ENCODE results near the gene MTMR1. TPM values are rescaled to one million over a fixed set of nuclear protein-coding genes. Genes with fewer than 3 reads are reported as not detected.

The MTMR1 gene
- 11.6 to 17.8 TPM (median 16.7 TPM) in 5 replicates for total RNA-seq (2022; extraction: Qiagen RNA extraction; ENCODE audit: low read depth)

DNA sequence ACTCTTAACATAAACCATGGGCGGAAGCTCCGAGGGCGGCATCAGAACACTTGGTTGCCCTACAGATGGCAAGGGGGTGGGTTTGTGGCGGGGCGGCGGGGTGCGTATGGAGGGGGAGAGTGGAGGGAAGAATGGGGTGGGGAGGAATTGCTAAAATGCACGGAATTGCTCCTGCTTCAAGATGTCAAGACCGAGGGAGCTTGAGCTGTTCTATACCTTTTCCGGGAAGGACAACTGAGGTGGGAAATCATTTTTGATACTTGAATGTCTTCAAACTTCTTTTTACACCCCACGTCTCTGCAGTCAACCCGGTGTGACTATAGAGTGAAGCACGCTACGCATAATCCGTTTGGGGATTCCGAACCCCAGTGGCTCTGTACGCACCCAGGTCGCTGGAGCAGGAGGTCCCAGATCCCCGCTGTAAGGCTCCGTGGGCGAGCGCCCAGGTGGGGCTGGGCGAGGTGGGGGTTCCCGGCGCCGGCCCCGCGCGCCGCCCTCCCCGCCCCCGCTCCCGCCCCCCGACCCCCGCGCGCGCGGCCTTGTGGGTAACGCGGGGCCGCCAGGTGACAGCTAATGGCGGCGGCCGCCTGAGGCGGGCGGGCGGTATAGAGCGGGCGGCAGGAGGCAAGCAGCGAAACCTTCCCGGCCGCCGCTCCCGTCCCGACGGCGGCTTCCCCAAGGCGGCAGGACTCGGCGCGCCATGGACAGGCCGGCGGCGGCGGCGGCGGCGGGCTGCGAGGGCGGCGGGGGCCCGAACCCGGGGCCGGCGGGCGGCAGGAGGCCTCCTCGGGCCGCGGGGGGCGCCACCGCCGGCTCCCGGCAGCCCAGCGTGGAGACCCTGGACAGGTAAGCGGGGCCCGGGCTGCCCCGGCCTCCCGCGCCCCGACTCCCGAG lies at the start of gene MTMR1:
Gene MTMR1, plus strand, starts transcription at position 566 of the 894 bp plus-strand sequence. Its CDS starts 135 bp downstream, at position 701.

Other genes starting within 250 kb of the MTMR1 start
- 6.5 to 8.0 TPM (median 7.2 TPM) in 5 replicates for gene MTM1, start 124.8 kb upstream of the MTMR1 start, total RNA-seq (2022; extraction: Qiagen RNA extraction; ENCODE audit: low read depth)
- 50.2 to 55.6 TPM (median 54.0 TPM) in 5 replicates for gene CD99L2, start 205.3 kb downstream of the MTMR1 start, total RNA-seq (2022; extraction: Qiagen RNA extraction; ENCODE audit: low read depth)